ENCODE measurements around the gene CAPZB.

DNA sequence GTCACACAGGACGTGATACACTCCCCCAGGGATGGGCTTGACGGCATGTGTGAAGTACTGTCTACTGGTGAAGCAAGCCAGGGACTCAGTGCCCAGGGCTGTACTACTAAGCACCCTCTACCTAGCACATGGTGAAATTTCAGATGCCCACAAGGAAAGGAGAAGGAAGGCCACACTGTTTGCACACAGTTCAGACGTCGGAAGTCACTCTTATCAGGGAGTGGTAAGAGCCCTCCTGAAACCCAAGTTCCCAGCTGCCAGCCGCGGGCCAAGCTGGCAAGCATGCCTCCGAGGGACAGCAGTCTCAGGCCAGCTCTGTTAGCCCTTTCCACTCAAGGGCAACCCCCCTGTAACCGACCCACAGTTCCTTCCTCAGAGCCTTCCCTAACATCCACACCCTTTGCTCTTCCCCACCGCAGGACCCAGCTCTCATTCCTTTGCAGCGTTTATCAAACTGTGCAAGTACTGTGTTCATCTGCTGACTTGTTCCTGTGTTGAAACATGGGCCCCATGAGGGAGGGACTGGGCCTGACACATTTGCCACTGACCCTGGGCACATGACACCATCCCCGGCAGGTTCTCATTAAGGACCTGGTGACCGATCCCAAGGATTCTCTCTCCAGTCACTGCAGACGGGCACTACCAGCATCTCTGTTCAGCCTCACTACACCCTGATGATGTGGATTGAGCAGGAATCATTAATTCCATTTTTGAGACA, 114.7 kb downstream of the CAPZB start:
- TF ChIP-seq, protein P1, sequence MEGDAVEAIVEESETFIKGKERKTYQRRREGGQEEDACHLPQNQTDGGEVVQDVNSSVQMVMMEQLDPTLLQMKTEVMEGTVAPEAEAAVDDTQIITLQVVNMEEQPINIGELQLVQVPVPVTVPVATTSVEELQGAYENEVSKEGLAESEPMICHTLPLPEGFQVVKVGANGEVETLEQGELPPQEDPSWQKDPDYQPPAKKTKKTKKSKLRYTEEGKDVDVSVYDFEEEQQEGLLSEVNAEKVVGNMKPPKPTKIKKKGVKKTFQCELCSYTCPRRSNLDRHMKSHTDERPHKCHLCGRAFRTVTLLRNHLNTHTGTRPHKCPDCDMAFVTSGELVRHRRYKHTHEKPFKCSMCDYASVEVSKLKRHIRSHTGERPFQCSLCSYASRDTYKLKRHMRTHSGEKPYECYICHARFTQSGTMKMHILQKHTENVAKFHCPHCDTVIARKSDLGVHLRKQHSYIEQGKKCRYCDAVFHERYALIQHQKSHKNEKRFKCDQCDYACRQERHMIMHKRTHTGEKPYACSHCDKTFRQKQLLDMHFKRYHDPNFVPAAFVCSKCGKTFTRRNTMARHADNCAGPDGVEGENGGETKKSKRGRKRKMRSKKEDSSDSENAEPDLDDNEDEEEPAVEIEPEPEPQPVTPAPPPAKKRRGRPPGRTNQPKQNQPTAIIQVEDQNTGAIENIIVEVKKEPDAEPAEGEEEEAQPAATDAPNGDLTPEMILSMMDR (IDR thresholded peaks at IDR 0.05; ENCODE audit: low read length): no peak
- TF ChIP-seq EZH2 (IDR thresholded peaks at IDR 0.05; ENCODE audit: borderline replicate concordance, low read length): no peak

Measured in OCI-LY1 (cell line).